Measurements from ENCODE around the gene VPS4A.

DNA sequence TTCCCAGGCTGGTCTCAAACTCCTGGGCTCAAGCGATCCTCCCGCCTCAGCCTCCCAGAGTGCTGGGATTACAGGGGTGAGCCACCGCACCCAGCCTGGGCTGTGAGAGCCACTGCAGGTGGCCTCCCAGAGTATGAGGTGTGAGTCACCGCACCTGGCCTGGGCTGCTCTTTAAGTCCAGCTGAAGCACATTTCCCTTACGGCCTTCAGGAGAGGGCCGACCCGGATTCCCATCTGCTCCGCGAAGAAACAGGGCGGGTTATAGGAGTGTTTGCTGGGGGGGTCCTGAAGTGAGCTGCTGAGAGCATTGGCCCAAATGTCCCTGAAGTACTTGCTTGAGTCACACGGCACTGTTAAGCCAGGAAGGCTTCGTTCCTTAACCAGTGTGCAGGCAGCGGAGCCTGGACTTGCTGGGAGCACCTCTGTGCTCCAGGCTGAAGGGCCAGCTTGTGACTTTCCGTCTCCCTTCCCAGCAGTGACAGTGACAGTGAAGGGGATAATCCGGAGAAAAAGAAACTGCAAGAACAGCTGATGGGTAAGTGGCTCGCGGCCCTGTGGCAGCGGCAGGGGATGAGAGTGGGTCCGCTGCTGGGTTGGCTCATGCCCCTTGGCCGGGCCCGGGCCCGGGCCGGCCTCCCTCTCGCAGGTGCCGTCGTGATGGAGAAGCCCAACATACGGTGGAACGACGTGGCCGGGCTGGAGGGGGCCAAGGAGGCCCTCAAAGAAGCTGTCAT, 7.2 kb downstream of the VPS4A start:
- TF ChIP-seq, protein P1, sequence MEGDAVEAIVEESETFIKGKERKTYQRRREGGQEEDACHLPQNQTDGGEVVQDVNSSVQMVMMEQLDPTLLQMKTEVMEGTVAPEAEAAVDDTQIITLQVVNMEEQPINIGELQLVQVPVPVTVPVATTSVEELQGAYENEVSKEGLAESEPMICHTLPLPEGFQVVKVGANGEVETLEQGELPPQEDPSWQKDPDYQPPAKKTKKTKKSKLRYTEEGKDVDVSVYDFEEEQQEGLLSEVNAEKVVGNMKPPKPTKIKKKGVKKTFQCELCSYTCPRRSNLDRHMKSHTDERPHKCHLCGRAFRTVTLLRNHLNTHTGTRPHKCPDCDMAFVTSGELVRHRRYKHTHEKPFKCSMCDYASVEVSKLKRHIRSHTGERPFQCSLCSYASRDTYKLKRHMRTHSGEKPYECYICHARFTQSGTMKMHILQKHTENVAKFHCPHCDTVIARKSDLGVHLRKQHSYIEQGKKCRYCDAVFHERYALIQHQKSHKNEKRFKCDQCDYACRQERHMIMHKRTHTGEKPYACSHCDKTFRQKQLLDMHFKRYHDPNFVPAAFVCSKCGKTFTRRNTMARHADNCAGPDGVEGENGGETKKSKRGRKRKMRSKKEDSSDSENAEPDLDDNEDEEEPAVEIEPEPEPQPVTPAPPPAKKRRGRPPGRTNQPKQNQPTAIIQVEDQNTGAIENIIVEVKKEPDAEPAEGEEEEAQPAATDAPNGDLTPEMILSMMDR (IDR thresholded peaks at IDR 0.05), result no peak
- TF ChIP-seq POLR2A (IDR thresholded peaks at IDR 0.05), result no peak

Data from heart left ventricle (tissue), 13 donors.